ENCODE data around the gene SPATA9.

Gene SPATA9

GRCh38 chr5:95684361-95684760 lies 1.6 kb upstream of the SPATA9 start:
- no peak for DNase-seq (ENCODE audit: low read depth)

DNA sequence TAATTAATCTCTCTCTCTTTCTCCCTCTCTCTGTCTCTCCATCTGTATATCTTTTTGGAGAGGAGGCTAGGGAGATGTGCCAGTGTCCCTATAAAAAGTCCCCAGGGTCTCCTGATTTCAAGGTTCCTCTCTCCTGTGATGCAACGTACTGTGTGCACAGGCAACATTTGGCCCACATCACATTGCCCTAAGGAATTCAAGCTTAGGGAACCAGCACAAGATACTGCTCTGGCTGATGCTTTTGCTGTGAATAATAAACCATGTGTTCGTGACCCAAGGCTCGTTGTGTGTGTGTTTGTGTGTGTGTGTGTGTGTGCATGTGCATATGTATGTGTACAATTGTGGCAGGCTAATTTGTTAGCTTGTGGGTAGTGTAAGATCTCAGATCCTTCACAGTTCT lies 9.7 kb downstream of the SPATA9 start:
- no peak for DNase-seq (ENCODE audit: low read depth)

DNA sequence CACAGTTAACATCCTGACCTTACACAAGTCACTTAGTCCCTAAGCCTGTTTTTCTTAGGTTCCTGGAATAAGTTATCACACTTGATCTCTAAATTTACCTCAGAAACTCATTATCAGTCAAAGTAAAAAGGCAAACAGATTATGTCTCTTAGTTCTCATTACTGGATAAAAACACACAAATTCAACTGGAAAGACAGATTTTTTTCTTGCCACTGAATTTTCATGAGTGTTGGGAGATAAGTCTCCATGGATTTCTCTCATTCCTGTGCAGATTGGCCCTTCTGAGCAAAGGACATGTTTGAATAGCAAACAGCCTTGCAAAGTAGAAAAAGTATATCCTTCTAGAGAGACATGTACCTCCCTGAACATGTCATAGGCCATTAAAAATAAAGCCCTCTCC lies 10.2 kb downstream of the SPATA9 start:
- DNase-seq (ENCODE audit: low read depth) = no peak

DNA sequence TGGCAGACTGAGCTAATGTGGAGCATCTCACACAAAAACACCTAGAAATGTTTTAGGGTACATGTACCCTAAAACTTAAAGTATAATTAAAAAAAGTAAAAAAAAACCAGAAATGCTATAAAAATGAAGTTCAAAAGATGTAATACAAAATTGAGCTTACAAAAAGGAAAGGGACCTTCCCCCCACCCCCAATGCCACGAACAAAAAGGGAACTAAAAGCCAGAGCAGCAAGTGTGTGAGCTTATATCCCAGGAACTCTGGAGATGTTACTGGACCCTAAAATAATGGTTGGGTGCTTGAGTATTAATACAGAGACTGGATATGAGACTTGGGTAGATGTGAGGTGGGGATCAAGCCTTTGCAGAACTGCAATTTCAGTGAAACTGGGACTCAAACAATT lies 11.0 kb downstream of the SPATA9 start:
- no peak for DNase-seq (ENCODE audit: low read depth)

GRCh38 chr5:95670568-95670967 lies 12.2 kb downstream of the SPATA9 start:
- no peak for DNase-seq (ENCODE audit: low read depth)

GRCh38 chr5:95669985-95670384 lies 12.8 kb downstream of the SPATA9 start:
- DNase-seq (ENCODE audit: low read depth) = no peak

GRCh38 chr5:95669540-95669939 lies 13.3 kb downstream of the SPATA9 start:
- no peak for DNase-seq (ENCODE audit: low read depth)

DNA sequence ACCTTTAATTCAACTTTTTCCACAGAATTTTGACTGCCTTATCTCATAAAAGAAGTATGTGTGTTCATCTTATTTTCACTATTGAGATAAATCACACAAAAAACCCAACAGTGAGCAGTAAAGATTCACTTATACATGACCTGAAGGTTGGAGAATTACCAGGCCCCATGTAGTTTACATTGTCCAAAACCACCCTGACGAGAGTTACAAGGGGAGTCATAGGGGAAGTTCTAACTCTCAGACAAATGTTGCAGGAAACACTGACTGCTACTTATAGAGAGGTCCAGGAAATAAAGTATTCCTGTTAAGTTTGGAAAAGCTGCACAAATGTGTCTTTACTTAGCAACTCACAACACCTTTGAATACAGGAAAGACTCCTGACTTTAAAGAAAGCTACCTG lies 14.1 kb downstream of the SPATA9 start:
- DNase-seq (ENCODE audit: low read depth) = no peak

DNA sequence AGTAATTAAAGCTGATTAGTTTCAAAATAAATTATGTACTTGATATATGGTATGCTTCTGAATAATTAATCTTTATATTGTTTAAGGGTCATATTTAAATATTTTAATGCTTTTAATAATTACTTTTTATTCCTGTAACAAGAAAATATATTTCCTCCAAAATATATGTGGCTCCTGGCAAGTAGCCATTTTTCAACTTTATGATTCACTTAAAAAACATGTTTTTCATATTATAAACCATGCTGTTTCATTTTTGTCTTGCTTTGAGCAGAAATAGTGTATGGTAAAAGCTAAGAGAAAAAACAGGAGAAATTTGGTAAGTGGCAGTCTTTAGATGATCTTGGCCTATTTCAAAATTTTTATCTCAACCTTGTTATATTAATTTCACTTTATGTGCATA lies 14.6 kb downstream of the SPATA9 start:
- DNase-seq (ENCODE audit: low read depth) = no peak

DNA sequence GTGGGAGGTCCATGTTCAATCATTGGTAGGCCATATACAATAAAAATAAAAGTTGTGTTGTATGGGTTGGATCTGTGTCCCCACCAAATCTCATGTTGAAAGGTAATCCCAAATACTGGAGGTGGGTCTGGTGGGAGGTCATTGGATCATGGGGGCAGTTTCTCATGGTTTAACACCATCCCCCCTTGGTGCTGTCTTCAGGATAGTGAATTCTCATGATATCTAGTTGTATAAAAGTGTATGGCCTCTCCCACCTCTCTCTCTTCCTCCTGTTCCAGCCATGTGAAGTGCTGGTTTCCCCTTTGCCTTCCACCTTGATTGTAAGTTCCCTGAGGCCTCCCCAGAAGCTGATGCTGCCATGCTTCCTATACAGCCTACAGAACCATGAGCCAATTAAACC lies 15.1 kb downstream of the SPATA9 start:
- DNase-seq (ENCODE audit: low read depth) = no peak

GRCh38 chr5:95667061-95667618 lies 15.7 kb downstream of the SPATA9 start:
- no peak for DNase-seq (ENCODE audit: low read depth)

GRCh38 chr5:95664204-95664786 lies 18.5 kb downstream of the SPATA9 start:
- DNase-seq (ENCODE audit: low read depth) = no peak

DNA sequence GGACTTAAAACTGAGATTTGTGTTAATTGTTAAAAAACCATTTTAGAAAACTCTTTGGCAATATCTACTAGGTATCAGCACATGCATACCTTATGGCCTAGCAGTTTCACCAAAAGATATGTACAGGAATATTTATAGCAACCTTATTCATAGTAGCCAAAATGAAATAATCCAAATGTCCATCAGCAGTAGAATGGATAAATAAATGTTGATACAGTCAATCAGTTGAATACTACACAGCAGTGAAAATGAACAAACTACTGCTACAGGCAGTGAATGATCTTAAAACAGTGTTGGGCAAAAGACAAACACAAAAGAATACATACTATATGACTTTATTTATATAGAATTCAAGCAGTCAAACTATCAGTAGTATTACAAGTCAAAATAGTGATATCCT lies 19.8 kb downstream of the SPATA9 start:
- no peak for DNase-seq (ENCODE audit: low read depth)

- DNase-seq (ENCODE audit: low read depth) = no peak
These were observed 22.7 kb downstream of the SPATA9 start for GRCh38 chr5:95660060-95660459.

DNA sequence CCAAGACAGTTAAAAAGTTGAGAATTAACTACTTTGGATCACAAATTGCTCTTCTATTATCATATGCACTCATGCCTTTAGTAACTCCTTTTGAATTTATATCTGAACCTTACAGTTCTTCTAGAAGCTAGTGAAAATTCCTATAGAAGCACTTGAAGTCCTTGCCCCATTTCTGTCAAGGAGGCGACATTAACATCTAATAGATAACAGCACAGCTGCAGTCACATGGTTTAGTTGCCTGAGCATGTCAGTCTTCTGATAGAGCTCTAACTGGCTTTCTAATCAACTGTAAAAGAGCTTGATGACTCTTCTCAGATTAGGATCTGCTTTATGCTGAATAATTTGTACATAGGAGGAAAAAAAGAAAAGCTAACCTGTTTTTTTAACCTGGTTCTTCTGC lies 27.2 kb downstream of the SPATA9 start:
- no peak for DNase-seq (ENCODE audit: low read depth)

DNA sequence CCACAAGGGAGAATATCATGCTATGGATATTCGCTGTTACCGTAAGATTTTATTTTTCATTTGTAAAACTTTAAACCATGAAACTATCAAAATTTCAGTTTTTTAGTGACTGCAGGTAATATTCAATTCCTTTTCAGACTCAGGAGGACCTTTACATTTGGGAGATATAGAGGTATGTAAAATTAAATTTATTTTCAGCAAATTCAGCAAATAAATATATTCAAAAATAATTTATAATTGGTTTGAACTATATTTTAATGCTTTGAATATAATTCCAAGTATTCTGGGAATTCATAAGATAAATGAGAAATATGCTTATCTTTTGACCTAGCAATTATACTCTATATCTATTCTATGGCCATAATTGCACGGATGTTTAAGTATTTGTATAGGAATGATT lies 28.6 kb downstream of the SPATA9 start:
- DNase-seq (ENCODE audit: low read depth) = no peak

GRCh38 chr5:95652849-95653248 lies 29.9 kb downstream of the SPATA9 start:
- no peak for DNase-seq (ENCODE audit: low read depth)

GRCh38 chr5:95649842-95650620 lies 32.8 kb downstream of the SPATA9 start:
- no peak for DNase-seq (ENCODE audit: low read depth)

- DNase-seq (ENCODE audit: low read depth) = no peak
These were observed 33.5 kb downstream of the SPATA9 start for GRCh38 chr5:95649274-95649673.

DNA sequence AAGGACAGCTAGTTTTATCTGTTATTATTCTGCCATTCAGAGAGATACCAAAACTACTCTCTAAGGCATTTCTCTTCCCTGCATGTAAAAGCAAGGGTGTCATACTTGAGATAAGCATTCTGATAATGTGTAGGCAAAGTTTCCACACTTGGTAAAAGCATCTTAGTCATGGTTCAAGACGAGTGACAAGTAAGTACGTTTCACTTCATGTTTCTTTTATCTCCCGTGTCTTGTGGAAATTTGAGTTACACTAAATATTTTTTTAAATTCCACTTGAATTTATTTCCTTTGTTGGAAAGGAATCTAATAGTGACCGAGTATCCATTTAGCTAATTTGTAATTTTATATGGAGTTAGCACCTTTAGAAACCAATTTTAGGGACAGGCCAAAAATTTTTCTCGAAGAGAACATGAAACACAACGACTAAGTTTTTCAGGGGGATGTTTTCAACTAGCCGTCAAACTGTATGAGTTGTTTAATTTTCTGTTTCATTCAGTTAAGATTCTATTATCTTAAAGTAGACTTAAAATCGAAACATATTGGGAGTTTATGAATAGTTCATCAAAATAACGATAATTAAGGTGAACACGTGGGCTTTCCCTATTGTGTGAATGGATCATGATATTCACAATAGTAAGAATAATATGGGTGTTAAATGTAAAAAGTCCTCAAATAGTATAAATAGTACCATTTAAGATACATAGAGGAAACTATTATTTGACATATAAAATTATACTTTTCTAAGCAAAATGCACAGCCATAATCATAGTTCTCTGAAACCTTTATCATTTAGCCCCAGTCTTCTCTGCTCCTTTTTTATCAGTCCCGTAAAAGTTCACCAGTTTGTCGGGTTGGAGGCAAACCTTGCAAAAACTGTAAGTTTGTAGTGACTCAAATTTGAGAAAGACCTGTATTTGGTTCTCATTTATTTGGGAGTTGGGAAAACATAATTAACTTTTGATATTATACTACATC lies 34.6 kb downstream of the SPATA9 start:
- no peak for DNase-seq (ENCODE audit: low read depth)

DNA sequence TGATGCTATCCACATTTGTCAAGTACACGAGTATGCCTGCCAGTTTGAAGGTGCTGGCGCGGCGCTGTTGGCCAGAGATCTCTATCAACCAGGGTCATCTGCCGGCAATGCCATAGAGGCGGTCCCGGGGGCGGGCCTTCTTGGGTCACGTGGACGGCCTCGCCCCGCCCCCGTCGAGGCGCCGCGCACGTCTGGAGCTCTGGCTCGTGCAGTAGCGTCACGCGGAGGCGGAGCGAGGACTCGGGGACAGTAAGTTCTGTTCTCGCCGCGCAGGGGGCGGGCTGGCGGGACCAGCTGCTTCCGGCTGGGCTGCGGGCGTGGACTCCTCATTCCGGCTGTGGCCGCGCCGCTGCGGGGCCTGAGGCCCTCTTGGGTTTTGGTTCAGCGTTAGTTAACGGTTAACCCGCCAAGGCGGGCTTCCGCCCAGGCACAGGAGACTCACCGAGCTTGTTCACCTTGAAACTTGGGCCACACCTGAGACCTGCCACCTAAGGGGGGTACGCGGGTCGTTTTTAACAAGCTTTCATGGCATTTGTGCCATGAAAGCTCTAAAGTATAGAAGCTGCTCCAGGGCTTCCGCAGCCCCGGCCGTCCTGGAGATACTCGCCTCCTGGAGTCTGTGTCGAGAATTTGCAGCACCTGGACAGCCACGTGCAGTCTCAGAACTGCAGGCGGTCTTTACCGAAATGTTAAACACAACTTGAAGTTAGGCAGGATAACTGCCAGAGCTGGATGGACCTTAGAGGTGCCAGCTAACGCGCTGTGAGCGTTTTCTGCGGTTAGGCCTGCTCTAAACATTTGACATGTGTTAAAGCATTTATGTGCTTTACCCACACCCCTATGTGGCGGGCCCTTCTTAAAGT lies 36.0 kb downstream of the SPATA9 start, which contains the start of gene RFESD:
Gene RFESD (plus strand): TSS at position 209 of the 863 bp plus-strand sequence. CDS start 5,495 bp downstream, outside the sequence.
- peak; percentile 86 for DNase-seq (ENCODE audit: low read depth)

Data from activated T-helper 1 cell treated with Interleukin-2 at 50 U/mL for 16 hours (primary cell).